ENCODE results near the gene VAV2. TPM values are rescaled to one million over a fixed set of nuclear protein-coding genes. Genes with fewer than 3 reads are reported as not detected.

The VAV2 gene
- total RNA-seq, 4 donors from 2014 or later, result 4.7 to 42.2 (median 15.8) TPM

GRCh38 chr9:133771486-133772482, 220.3 kb downstream of the VAV2 start:
- Histone ChIP-seq H3K4me1 (no peaks in the 10 kb centered on the region), H3K27ac (no peak overlapping the region), H3K36me3 (no peaks in the 10 kb centered on the region), H3K27me3 (no peaks in the 10 kb centered on the region), H3K9me3 (peaks cover 0 to 15% of the 10 kb centered on the region in 2 donors), H3K4me3 (no peak overlapping the region)
- TF ChIP-seq CTCF (IDR thresholded peaks at IDR 0.05), result no peak
- TF ChIP-seq POLR2A (IDR thresholded peaks at IDR 0.05), result no peak
- peak; percentile 5 to 11 for DNase-seq
- intact Hi-C loops (cut with DNase I; ENCODE audit: low total_unique reads), result no loop called here

- DNase-seq, result peak in 1 of 2 donors; percentile 12
- H3K9me3 ChIP-seq, result peaks cover 0 to 16% of the 10 kb centered on the region in 2 donors
- H3K4me1 ChIP-seq, result no peaks in the 10 kb centered on the region
- intact Hi-C loops (cut with DNase I; ENCODE audit: low total_unique reads), result no loop called here
- no peak overlapping the region for H3K4me3 ChIP-seq
- TF ChIP-seq CTCF (IDR thresholded peaks at IDR 0.05), result no peak
- TF ChIP-seq POLR2A (IDR thresholded peaks at IDR 0.05), result no peak
- no peaks in the 10 kb centered on the region for H3K36me3 ChIP-seq
- no peak overlapping the region for H3K27ac ChIP-seq
- no peaks in the 10 kb centered on the region for H3K27me3 ChIP-seq
These were observed 221.9 kb downstream of the VAV2 start for GRCh38 chr9:133770076-133770777.

GRCh38 chr9:133769511-133770075, 222.5 kb downstream of the VAV2 start:
- H3K4me3 ChIP-seq, result no peak overlapping the region
- H3K27me3 ChIP-seq, result no peaks in the 10 kb centered on the region
- no peak overlapping the region for H3K27ac ChIP-seq
- H3K36me3 ChIP-seq, result no peaks in the 10 kb centered on the region
- H3K9me3 ChIP-seq, result peaks cover 0 to 16% of the 10 kb centered on the region in 2 donors
- H3K4me1 ChIP-seq, result no peaks in the 10 kb centered on the region
- TF ChIP-seq CTCF (IDR thresholded peaks at IDR 0.05), result no peak
- no peak for TF ChIP-seq POLR2A (IDR thresholded peaks at IDR 0.05)
- intact Hi-C loops (cut with DNase I; ENCODE audit: low total_unique reads), result no loop called here
- DNase-seq, result peak in 1 of 2 donors; percentile 12

- TF ChIP-seq CTCF (IDR thresholded peaks at IDR 0.05) (no peak), POLR2A (IDR thresholded peaks at IDR 0.05) (no peak)
- peaks cover 0 to 13% of the 10 kb centered on the region in 2 donors for H3K9me3 ChIP-seq
- H3K4me1 ChIP-seq, result no peaks in the 10 kb centered on the region
- H3K27ac ChIP-seq, result no peak overlapping the region
- no peaks in the 10 kb centered on the region for H3K36me3 ChIP-seq
- no peak overlapping the region for H3K4me3 ChIP-seq
- DNase-seq, result peak in 1 of 2 donors; percentile 12
- H3K27me3 ChIP-seq, result no peaks in the 10 kb centered on the region
- intact Hi-C loops (cut with DNase I; ENCODE audit: low total_unique reads), result no loop called here
These were observed 223.1 kb downstream of the VAV2 start for GRCh38 chr9:133768859-133769510.

Data from uterus (tissue), 4 donors.